ENCODE measurements around the gene CYLC1.

CYLC1 gene, protein sequence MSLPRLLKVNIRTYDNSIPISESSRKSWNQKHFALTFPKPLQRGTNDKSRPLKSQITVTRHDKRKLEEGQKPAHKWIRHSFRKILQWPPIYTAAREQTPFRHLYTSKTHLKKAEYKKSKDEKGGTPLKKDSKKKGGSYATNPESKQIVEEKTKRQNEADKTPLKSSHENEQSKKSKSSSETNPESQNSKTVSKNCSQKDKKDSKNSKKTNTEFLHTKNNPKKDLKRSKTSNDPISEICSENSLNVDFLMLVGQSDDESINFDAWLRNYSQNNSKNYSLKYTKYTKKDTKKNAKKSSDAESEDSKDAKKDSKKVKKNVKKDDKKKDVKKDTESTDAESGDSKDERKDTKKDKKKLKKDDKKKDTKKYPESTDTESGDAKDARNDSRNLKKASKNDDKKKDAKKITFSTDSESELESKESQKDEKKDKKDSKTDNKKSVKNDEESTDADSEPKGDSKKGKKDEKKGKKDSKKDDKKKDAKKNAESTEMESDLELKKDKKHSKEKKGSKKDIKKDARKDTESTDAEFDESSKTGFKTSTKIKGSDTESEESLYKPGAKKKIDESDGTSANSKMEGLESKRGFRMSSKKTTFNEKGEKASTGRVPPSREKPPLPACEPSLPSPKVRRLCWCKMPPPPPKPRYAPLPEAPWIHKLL

GRCh38 chrX:83860846-83861245 is at the start of gene CYLC1:
TSS of gene CYLC1 (plus strand) at chrX:83861146. CDS start at chrX:83861183, 37 bp downstream.
- no peak for DNase-seq (ENCODE audit: low read depth in 2 of 2)

DNA sequence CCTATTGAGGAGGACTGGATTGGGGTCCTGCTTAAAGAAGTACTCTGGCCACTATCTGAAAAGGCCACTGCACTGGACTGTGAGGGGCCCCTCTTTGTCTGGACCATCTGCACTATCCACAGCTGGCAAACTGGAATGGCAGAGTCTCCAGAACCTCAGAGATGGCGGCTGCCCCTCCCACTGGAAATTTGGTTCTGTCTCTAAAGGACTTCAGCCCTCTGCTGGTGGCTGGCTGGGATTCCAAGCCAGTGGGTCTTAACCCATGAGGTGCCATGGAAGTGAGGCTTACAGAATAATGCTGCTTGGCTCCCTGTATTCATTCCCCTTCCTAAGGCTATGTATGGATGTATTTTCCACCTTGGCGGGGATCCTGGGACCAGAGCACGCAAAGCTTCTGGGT is 41.6 kb upstream of the CYLC1 start:
- no peak for DNase-seq (ENCODE audit: low read depth in 2 of 2)

- no peak for DNase-seq (ENCODE audit: low read depth in 2 of 2)
Measured at GRCh38 chrX:83829874-83830273, 31.1 kb upstream of the CYLC1 start.

DNA sequence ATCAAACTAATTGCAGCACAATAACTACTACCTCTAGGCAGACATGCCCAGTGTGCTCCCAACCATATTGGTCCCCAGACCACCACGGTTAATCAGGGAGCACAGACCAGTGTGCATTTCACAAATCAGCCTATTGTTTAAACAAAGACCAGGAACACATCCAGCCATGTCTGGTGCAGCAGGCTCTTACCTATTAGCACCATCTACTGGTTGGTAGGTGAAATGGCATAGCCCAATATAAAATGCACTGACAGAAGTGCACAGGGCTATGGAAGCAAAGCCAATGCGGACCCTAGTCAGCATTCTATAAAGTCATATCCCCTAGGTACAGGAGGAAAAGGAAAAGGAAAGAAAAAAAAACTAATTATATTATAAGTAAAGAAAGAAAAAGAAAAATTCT is 15.5 kb upstream of the CYLC1 start:
- DNase-seq (ENCODE audit: low read depth in 2 of 2), result no peak

DNA sequence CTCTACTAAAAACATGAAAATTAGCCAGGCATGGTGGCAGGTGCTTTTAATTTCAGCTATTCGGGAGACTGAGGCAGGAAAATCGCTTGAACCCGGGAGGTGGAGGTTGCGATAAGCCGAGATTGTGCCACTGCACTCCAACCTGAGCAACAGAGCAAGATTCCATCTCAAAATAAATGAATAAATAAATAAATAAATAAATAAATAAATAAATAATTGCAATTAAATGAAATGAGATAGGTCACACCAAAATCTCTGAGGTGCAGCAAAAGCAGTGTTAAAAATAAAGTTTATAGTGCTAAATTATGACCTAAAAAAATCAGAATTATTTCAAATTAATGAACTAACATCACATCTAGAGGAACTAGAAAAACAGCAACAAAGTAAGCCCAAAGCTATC is 13.6 kb upstream of the CYLC1 start:
- DNase-seq (ENCODE audit: low read depth in 2 of 2), result no peak

DNA sequence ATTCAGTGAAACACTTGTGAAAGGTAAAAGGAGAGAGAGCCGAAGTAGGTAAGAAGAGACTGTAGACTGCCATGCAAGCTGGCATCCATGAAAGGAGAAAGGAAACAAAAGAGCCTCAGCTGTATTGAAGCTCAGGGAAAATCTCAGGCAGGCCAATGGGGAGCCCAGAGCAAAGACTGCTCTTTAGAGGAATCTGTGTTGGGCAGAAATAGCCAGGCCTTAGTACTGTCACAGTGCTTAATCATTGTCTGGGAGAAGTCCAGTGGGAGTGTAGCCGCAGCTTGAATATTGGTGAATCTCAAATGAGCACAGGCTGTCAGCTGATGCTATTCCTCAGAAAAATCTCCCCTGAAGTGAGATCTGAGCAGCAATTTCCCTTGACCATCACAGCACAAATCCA is 27.6 kb downstream of the CYLC1 start:
- no peak for DNase-seq (ENCODE audit: low read depth in 2 of 2)

DNA sequence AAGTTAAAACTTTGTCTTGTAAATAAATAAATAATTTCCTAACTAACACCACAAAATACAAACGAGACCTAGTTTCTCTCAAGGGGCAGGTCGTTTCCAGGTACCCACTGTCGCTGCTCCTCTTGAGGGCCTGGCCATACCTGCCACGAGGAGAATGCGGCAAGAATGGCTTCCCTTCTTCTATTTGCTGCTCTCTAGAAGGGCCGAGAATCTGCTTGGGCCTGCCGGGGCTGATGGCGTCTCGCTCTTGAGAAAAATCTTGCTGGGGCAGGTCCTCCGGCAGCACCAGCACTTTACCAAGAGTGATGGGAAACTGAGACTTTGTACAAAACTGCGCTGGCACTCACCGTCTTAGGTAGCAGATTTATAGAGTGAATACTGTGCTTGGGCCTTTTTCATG is 31.5 kb downstream of the CYLC1 start:
- no peak for DNase-seq (ENCODE audit: low read depth in 2 of 2)

- DNase-seq (ENCODE audit: low read depth in 2 of 2), result no peak
Measured at GRCh38 chrX:83906921-83907320, 46.0 kb downstream of the CYLC1 start.

DNA sequence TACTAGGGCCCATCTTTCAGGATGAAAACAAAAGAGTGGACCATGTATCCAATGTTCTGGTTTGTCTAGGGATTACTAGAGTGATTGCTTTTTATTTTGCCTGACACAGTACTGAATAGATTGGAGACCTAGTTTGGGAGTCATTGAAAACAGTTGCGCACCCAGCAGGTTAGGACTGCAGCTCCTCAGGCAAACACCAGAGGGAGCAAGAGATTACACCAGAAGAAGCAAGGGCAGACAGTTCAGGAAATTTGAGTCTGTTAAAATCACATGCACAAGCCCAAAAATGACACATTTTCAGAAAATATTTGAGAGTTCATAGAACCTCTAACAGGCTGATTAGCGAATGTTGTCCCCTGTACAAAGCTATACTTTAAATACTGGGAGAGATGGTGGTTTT is 55.6 kb downstream of the CYLC1 start:
- DNase-seq (ENCODE audit: low read depth in 2 of 2), result no peak

GRCh38 chrX:83934220-83934619 is 73.3 kb downstream of the CYLC1 start:
- DNase-seq (ENCODE audit: low read depth in 2 of 2), result no peak

All from stimulated activated CD4-positive, alpha-beta T cell treated with anti-CD3 and anti-CD28 coated beads, Interleukin-12 subunit alpha, Interleukin-12 subunit beta, amount 100 ng/mL, for 24 hours (primary cell).